Right lobe of liver (tissue), 4 donors: ENCODE measurements around the gene COX4I2.

Experiments
- POLR2A ChIP-seq: fragments of 450-650 bp; IDR thresholded peaks from one replicate; pipeline ENCODE4 v1.6.1; 2017; ENCODE audit warnings: antibody characterized with exemption, mild to moderate bottlenecking
- TF ChIP-seq, protein P1 (sequence below), 4 donors: fragments of 200-600 bp in 3 of 4; fragments of 450-650 bp in 1 of 4; IDR thresholded peaks; one replicate each; pipeline versions ENCODE4 v1.5.1 to v1.8.0; 2016 to 2022; ENCODE audit warnings: antibody characterized with exemption in 4 of 4, mild to moderate bottlenecking in 2 of 4
- donor health status: DM: no; HTN: no; CAD: no.
- donor health status: DM: no; HTN: no; CAD: no.
- donor health status: DM: no; HTN: yes; CAD: no.

DNA sequence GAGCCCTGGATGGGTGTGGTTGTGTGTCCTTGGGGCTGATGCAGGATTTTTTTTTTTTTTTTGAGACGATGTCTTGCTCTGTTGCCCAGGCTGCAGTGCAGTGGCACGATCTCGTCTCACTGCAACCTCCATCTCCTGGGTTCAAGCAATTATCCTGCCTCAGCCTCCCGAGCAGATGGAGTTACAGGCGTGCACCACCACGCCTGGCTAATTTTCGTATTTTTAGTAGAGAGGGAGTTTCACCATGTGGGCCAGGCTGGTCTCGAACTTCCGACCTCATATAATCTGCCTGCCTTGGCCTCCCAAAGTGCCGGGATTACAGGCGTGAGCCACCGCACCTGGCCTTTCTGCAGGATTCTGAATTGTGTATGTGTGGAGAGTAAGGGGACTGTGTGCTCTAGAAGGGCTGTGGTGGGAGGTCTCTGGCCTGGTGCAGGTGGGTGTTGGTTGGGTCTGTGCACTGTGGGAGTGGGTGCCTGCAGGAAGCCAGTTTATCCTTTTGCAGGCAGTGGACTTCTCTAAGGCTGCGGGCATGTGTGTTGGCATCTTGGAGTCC, 43.6 kb upstream of the COX4I2 start:
- TF ChIP-seq, protein P1, sequence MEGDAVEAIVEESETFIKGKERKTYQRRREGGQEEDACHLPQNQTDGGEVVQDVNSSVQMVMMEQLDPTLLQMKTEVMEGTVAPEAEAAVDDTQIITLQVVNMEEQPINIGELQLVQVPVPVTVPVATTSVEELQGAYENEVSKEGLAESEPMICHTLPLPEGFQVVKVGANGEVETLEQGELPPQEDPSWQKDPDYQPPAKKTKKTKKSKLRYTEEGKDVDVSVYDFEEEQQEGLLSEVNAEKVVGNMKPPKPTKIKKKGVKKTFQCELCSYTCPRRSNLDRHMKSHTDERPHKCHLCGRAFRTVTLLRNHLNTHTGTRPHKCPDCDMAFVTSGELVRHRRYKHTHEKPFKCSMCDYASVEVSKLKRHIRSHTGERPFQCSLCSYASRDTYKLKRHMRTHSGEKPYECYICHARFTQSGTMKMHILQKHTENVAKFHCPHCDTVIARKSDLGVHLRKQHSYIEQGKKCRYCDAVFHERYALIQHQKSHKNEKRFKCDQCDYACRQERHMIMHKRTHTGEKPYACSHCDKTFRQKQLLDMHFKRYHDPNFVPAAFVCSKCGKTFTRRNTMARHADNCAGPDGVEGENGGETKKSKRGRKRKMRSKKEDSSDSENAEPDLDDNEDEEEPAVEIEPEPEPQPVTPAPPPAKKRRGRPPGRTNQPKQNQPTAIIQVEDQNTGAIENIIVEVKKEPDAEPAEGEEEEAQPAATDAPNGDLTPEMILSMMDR (IDR thresholded peaks at IDR 0.05), result no peak
- TF ChIP-seq POLR2A, result no peak
